ENCODE measurements around the gene SLC2A6.
"Not testable (repeated sequence)": the region's sequence is repeated elsewhere in the genome, so short reads cannot be mapped to it uniquely, and the experiment has no call there.

Gene SLC2A6

GRCh38 chr9:133457233-133457632, 21.7 kb downstream of the SLC2A6 start:
- Histone ChIP-seq H3K4me3 (ENCODE audit: low read length) (no peak overlapping the region), H3K27me3 (ENCODE audit: control insufficient read depth, insufficient read depth, low read length) (no peaks in the 10 kb centered on the region), H3K36me3 (ENCODE audit: control insufficient read depth, insufficient read depth, low read length) (no peaks in the 10 kb centered on the region), H3K4me1 (ENCODE audit: control insufficient read depth, insufficient read depth, low read length) (peaks cover 22% of the 10 kb centered on the region), H3K9me3 (ENCODE audit: control insufficient read depth, low read length) (no peaks in the 10 kb centered on the region), H3K9ac (ENCODE audit: low read length) (no peak overlapping the region)

GRCh38 chr9:133456409-133456808, 22.5 kb downstream of the SLC2A6 start:
- Histone ChIP-seq H3K4me1 (ENCODE audit: control insufficient read depth, insufficient read depth, low read length) (peaks cover 13% of the 10 kb centered on the region), H3K27me3 (ENCODE audit: control insufficient read depth, insufficient read depth, low read length) (no peaks in the 10 kb centered on the region), H3K9me3 (ENCODE audit: control insufficient read depth, low read length) (no peaks in the 10 kb centered on the region), H3K9ac (ENCODE audit: low read length) (no peak overlapping the region), H3K36me3 (ENCODE audit: control insufficient read depth, insufficient read depth, low read length) (no peaks in the 10 kb centered on the region), H3K4me3 (ENCODE audit: low read length) (no peak overlapping the region)

- H3K9me3 ChIP-seq (ENCODE audit: control insufficient read depth, low read length), result no peaks in the 10 kb centered on the region
- no peaks in the 10 kb centered on the region for H3K36me3 ChIP-seq (ENCODE audit: control insufficient read depth, insufficient read depth, low read length)
- H3K27me3 ChIP-seq (ENCODE audit: control insufficient read depth, insufficient read depth, low read length), result no peaks in the 10 kb centered on the region
- H3K9ac ChIP-seq (ENCODE audit: low read length), result no peak overlapping the region
- peaks cover 9% of the 10 kb centered on the region for H3K4me1 ChIP-seq (ENCODE audit: control insufficient read depth, insufficient read depth, low read length)
- H3K4me3 ChIP-seq (ENCODE audit: low read length), result no peak overlapping the region
These were observed 23.0 kb downstream of the SLC2A6 start for GRCh38 chr9:133455936-133456335.

GRCh38 chr9:133454943-133455673, 23.8 kb downstream of the SLC2A6 start:
- H3K9ac ChIP-seq (ENCODE audit: low read length), result no peak overlapping the region
- no peaks in the 10 kb centered on the region for H3K9me3 ChIP-seq (ENCODE audit: control insufficient read depth, low read length)
- no peaks in the 10 kb centered on the region for H3K27me3 ChIP-seq (ENCODE audit: control insufficient read depth, insufficient read depth, low read length)
- H3K4me1 ChIP-seq (ENCODE audit: control insufficient read depth, insufficient read depth, low read length), result peaks cover 15% of the 10 kb centered on the region
- H3K36me3 ChIP-seq (ENCODE audit: control insufficient read depth, insufficient read depth, low read length), result no peaks in the 10 kb centered on the region
- no peak overlapping the region for H3K4me3 ChIP-seq (ENCODE audit: low read length)

GRCh38 chr9:133454325-133454724, 24.6 kb downstream of the SLC2A6 start:
- Histone ChIP-seq H3K36me3 (ENCODE audit: control insufficient read depth, insufficient read depth, low read length) (no peaks in the 10 kb centered on the region), H3K4me1 (ENCODE audit: control insufficient read depth, insufficient read depth, low read length) (peaks cover 21% of the 10 kb centered on the region), H3K9me3 (ENCODE audit: control insufficient read depth, low read length) (no peaks in the 10 kb centered on the region), H3K27me3 (ENCODE audit: control insufficient read depth, insufficient read depth, low read length) (no peaks in the 10 kb centered on the region), H3K9ac (ENCODE audit: low read length) (no peak overlapping the region), H3K4me3 (ENCODE audit: low read length) (no peak overlapping the region)

GRCh38 chr9:133453651-133454050, 25.2 kb downstream of the SLC2A6 start:
- H3K4me3 ChIP-seq (ENCODE audit: low read length), result no peak overlapping the region
- no peaks in the 10 kb centered on the region for H3K36me3 ChIP-seq (ENCODE audit: control insufficient read depth, insufficient read depth, low read length)
- peaks cover 21% of the 10 kb centered on the region for H3K4me1 ChIP-seq (ENCODE audit: control insufficient read depth, insufficient read depth, low read length)
- no peak overlapping the region for H3K9ac ChIP-seq (ENCODE audit: low read length)
- H3K9me3 ChIP-seq (ENCODE audit: control insufficient read depth, low read length), result no peaks in the 10 kb centered on the region
- no peaks in the 10 kb centered on the region for H3K27me3 ChIP-seq (ENCODE audit: control insufficient read depth, insufficient read depth, low read length)

- H3K4me3 ChIP-seq (ENCODE audit: low read length), result no peak overlapping the region
- H3K27me3 ChIP-seq (ENCODE audit: control insufficient read depth, insufficient read depth, low read length), result no peaks in the 10 kb centered on the region
- no peaks in the 10 kb centered on the region for H3K9me3 ChIP-seq (ENCODE audit: control insufficient read depth, low read length)
- H3K4me1 ChIP-seq (ENCODE audit: control insufficient read depth, insufficient read depth, low read length), result peaks cover 26% of the 10 kb centered on the region
- no peak overlapping the region for H3K9ac ChIP-seq (ENCODE audit: low read length)
- H3K36me3 ChIP-seq (ENCODE audit: control insufficient read depth, insufficient read depth, low read length), result no peaks in the 10 kb centered on the region
These were observed 26.3 kb downstream of the SLC2A6 start for GRCh38 chr9:133452562-133452961.

GRCh38 chr9:133451865-133452264, 27.0 kb downstream of the SLC2A6 start:
- H3K9me3 ChIP-seq (ENCODE audit: control insufficient read depth, low read length); H3K9ac ChIP-seq (ENCODE audit: low read length); H3K36me3 ChIP-seq (ENCODE audit: control insufficient read depth, insufficient read depth, low read length); H3K4me3 ChIP-seq (ENCODE audit: low read length); H3K27me3 ChIP-seq (ENCODE audit: control insufficient read depth, insufficient read depth, low read length): not testable (repeated sequence)
- H3K4me1 ChIP-seq (ENCODE audit: control insufficient read depth, insufficient read depth, low read length), result peaks cover 26% of the 10 kb centered on the region

GRCh38 chr9:133449760-133450159, 29.1 kb downstream of the SLC2A6 start:
- H3K36me3 ChIP-seq (ENCODE audit: control insufficient read depth, insufficient read depth, low read length), result no peaks in the 10 kb centered on the region
- no peaks in the 10 kb centered on the region for H3K9me3 ChIP-seq (ENCODE audit: control insufficient read depth, low read length)
- no peak overlapping the region for H3K9ac ChIP-seq (ENCODE audit: low read length)
- H3K27me3 ChIP-seq (ENCODE audit: control insufficient read depth, insufficient read depth, low read length), result no peaks in the 10 kb centered on the region
- peaks cover 26% of the 10 kb centered on the region for H3K4me1 ChIP-seq (ENCODE audit: control insufficient read depth, insufficient read depth, low read length)
- H3K4me3 ChIP-seq (ENCODE audit: low read length), result no peak overlapping the region

GRCh38 chr9:133448487-133448972, 30.4 kb downstream of the SLC2A6 start:
- H3K9me3 ChIP-seq (ENCODE audit: control insufficient read depth, low read length), result no peaks in the 10 kb centered on the region
- no peaks in the 10 kb centered on the region for H3K36me3 ChIP-seq (ENCODE audit: control insufficient read depth, insufficient read depth, low read length)
- H3K4me3 ChIP-seq (ENCODE audit: low read length), result no peak overlapping the region
- H3K4me1 ChIP-seq (ENCODE audit: control insufficient read depth, insufficient read depth, low read length), result peaks cover 26% of the 10 kb centered on the region
- no peak overlapping the region for H3K9ac ChIP-seq (ENCODE audit: low read length)
- H3K27me3 ChIP-seq (ENCODE audit: control insufficient read depth, insufficient read depth, low read length), result no peaks in the 10 kb centered on the region

- Histone ChIP-seq H3K4me3 (ENCODE audit: low read length) (no peak overlapping the region), H3K36me3 (ENCODE audit: control insufficient read depth, insufficient read depth, low read length) (no peaks in the 10 kb centered on the region), H3K27me3 (ENCODE audit: control insufficient read depth, insufficient read depth, low read length) (no peaks in the 10 kb centered on the region), H3K9me3 (ENCODE audit: control insufficient read depth, low read length) (no peaks in the 10 kb centered on the region), H3K4me1 (ENCODE audit: control insufficient read depth, insufficient read depth, low read length) (peaks cover 22% of the 10 kb centered on the region), H3K9ac (ENCODE audit: low read length) (no peak overlapping the region)
These were observed 33.5 kb downstream of the SLC2A6 start for GRCh38 chr9:133445293-133445969.

GRCh38 chr9:133443982-133444381, 34.9 kb downstream of the SLC2A6 start:
- no peak overlapping the region for H3K9ac ChIP-seq (ENCODE audit: low read length)
- H3K27me3 ChIP-seq (ENCODE audit: control insufficient read depth, insufficient read depth, low read length), result no peaks in the 10 kb centered on the region
- no peak overlapping the region for H3K4me3 ChIP-seq (ENCODE audit: low read length)
- no peaks in the 10 kb centered on the region for H3K36me3 ChIP-seq (ENCODE audit: control insufficient read depth, insufficient read depth, low read length)
- H3K4me1 ChIP-seq (ENCODE audit: control insufficient read depth, insufficient read depth, low read length), result peaks cover 8% of the 10 kb centered on the region
- H3K9me3 ChIP-seq (ENCODE audit: control insufficient read depth, low read length), result no peaks in the 10 kb centered on the region
